RCC 7860 (cell line): ENCODE results near the gene CLASRP.

Source experiments
- DNase-seq: peaks from one replicate; pipeline ENCODE4 v3.0.0-alpha.2; 2015; ENCODE audit warnings: low spot score
- FAIRE-seq: peaks from 2 replicates; lab custom pipeline; 2012; peaks lifted over from hg19 to GRCh38; lab: Jason Lieb, UNC

CLASRP gene

GRCh38 chr19:45079063-45079910, 40.4 kb downstream of the CLASRP start, which contains the start of gene GEMIN7:
Gene GEMIN7 (plus strand): TSS chr19:45079260. CDS start chr19:45090115, 10,855 bp downstream.
- FAIRE-seq (no peak), DNase-seq (peak; percentile 48)

- no peak for FAIRE-seq
- no peak for DNase-seq
Observed at GRCh38 chr19:45079911-45080370, 41.1 kb downstream of the CLASRP start.

- DNase-seq (no peak), FAIRE-seq (no peak)
Observed at GRCh38 chr19:45082170-45082569, 43.3 kb downstream of the CLASRP start.

- no peak for FAIRE-seq
- DNase-seq: no peak
Observed at GRCh38 chr19:45086480-45086879, 47.6 kb downstream of the CLASRP start.

- FAIRE-seq: no peak
Observed at GRCh38 chr19:45087531-45087930, 48.7 kb downstream of the CLASRP start.

GRCh38 chr19:45090034-45090433, 51.2 kb downstream of the CLASRP start:
- no peak for DNase-seq
- no peak for FAIRE-seq

More at GRCh38 chr19:45087531-45087930, 48.7 kb downstream of the CLASRP start:
- DNase-seq: no peak

- FAIRE-seq (no peak), DNase-seq (no peak)
Observed at GRCh38 chr19:45090606-45091005, 51.8 kb downstream of the CLASRP start.

- DNase-seq (peak; percentile 84), FAIRE-seq (peak; percentile 61)
Observed at GRCh38 chr19:45091031-45091923, 52.4 kb downstream of the CLASRP start.

- DNase-seq (peak; percentile 90), FAIRE-seq (peak; percentile 65)
Observed at GRCh38 chr19:45092747-45093678, 54.2 kb downstream of the CLASRP start, which contains the start of gene PPP1R37. Gene PPP1R37 (plus strand): TSS chr19:45093179. CDS start chr19:45093326, 147 bp downstream.

GRCh38 chr19:45094137-45094536, 55.3 kb downstream of the CLASRP start:
- FAIRE-seq (no peak), DNase-seq (no peak)

- FAIRE-seq: no peak
- no peak for DNase-seq
Observed at GRCh38 chr19:45094707-45095106, 55.9 kb downstream of the CLASRP start.

- FAIRE-seq: no peak
- no peak for DNase-seq
Observed at GRCh38 chr19:45095496-45096413, 56.9 kb downstream of the CLASRP start.

- DNase-seq: no peak
- no peak for FAIRE-seq
Observed at GRCh38 chr19:45096700-45097099, 57.9 kb downstream of the CLASRP start.

- FAIRE-seq (no peak), DNase-seq (no peak)
Observed at GRCh38 chr19:45097450-45097775, 58.6 kb downstream of the CLASRP start.

- peak; percentile 87 for FAIRE-seq
- DNase-seq: peak; percentile 84
Observed at GRCh38 chr19:45097776-45098520, 59.1 kb downstream of the CLASRP start.

- FAIRE-seq (no peak), DNase-seq (no peak)
Observed at GRCh38 chr19:45098521-45099466, 59.9 kb downstream of the CLASRP start.

- FAIRE-seq: no peak
- DNase-seq: peak; percentile 20
Observed at GRCh38 chr19:45099467-45100191, 60.8 kb downstream of the CLASRP start.
